GM18907 (cell line): Measurements from ENCODE around the gene DNAH17.
A peak's percentile ranks its signal among the peaks of the same experiment; 100 is the strongest.

Experiments used
- ATAC-seq: cut with Tn5 transposase; IDR thresholded peaks from one replicate; pipeline ENCODE4 v1.9.1; 2021; ENCODE audit warnings: mild to moderate bottlenecking, moderate library complexity; ENCODE audit not compliant: unreplicated experiment

DNAH17 gene

DNA sequence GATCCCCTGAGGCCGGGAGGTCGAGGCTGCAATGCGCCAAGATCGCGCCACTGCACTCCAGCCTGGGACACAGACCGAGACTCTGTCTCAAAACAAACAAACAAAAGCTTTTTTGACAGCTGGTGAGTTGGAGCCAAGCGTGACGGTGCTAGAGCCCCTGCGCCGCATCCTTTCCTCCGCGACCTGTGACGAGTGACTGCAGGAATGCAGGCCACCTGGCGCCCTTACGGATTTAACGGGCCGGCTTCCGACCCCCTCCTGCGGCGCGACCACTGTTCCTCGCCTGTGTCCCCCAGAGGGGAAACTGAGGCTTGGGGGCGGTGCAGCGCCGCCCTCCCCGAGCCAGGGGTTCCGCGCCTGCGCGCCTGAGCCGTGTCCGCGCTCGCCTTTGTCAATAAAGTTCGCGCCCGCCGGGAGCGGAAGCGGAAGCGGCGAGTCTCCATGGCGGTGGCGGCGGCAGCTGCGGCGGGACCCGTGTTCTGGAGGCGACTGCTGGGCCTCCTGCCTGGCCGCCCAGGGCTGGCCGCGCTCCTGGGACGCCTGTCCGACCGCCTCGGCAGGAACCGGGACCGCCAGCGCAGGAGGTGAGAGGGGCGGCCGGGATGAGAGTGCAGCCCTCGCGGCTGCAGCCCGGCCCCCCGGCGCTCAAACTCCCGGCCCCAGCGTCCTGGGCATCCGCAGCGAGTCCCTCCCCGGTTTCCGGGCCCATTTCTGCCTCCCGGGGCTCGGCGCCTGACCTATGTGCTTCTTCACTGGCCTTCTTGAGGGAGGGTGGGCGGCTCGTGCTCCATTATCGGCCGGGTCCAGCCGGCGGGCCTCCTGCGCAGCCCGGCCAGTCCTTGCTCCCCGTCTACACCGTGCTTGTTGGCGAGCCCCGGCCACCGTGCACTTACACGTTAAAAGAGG, 198.7 kb downstream of the DNAH17 start, which contains the start of gene PGS1:
PGS1 (plus strand) TSS at position 425 of the 906 bp plus-strand sequence; CDS start at position 442, 17 bp downstream.
- peak; percentile 62 for ATAC-seq

DNA sequence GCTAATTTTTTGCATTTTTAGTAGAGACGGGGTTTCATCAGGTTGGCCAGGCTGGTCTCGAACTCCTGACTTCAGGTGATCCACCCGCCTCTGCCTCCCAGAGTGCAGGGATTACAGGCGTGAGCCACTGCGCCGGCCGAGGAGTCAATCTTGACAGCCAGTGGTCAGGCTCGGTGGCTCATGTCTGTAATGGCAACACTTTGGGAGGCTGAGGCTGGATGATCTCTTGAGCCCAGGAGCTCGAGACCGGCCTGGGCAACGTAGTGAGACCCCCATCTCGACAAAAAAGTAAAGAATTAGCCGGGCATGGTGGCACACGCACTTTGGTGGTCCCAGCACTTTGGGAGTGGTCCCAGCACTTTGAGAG, 199.4 kb downstream of the DNAH17 start:
- ATAC-seq, result no peak

GRCh38 chr17:78376161-78376560, 201.0 kb downstream of the DNAH17 start:
- ATAC-seq, result no peak

DNA sequence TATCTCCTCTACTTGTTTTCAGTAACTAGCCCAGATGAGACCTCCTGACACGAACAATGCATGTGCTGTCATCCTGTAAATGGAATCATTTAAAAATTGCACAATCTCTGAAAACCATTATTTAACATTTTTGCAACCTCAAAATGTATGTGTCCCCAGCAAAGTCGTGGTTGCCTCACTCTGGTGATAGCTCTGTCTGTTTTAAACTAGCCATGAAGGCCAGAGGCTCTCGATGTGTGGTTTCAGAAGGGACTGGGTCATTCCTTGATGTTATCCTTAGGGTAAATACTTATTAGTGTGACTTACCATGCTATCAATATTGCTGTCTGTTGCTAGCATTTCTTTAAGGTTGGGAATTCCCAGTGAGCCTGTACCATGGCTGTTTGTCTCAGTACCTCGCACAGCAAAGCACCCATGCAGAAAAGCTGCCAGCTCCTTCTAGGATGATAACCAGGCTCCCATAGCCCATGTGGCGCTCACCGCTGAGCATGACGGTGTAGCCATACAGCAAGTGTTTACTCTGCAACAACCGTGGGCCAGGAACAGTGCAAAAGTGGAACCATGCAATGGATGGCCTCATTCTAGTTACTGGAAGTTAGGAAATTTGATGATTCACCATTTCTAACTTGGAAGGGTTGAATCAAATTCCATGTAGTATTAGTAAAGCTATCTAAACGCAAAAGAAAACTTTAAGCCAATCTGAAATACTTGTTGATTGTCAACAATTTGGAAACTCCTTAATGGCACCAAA, 201.6 kb downstream of the DNAH17 start:
- ATAC-seq, result no peak

DNA sequence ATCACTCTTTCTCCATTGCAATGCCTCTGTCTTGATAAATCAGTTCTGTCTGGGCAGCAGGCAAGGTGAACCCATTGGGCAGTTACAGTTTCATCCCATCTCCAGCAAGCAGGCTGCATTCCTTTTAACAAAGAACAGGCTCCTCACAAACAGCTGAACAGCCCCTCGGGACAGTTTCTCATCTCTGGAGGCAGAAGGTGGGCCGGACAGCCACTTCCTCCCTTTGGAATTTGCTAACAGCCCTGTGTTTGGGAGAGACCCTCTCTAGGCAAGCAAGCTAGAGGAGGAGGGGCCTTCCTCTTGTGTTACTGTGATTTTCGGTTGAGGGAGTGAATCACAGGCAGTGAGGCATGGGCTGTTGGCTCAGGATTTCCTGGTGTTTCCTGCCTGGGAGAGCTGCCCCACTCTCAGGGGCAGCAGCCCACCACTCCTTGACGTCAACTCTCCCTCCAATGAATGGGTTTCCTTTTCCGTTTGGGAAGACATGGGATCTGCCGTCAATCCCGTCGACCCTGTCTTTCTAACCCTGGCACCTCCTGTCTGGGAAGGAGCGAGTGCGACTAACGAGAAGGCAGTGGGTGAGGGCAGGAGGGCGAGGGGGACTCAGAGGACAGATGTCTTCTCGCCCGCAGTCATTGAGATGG, 202.4 kb downstream of the DNAH17 start:
- ATAC-seq, result no peak

- ATAC-seq, result no peak
Measured at GRCh38 chr17:78374189-78374588, 203.0 kb downstream of the DNAH17 start.
